GM21576 (cell line): ENCODE measurements around the gene PLEKHD1.

ENCODE experiments used
- ATAC-seq: cut with Tn5 transposase; IDR thresholded peaks from one replicate; pipeline ENCODE4 v1.9.1; 2021; ENCODE audit warnings: mild to moderate bottlenecking, moderate library complexity; ENCODE audit not compliant: unreplicated experiment

Gene PLEKHD1

DNA sequence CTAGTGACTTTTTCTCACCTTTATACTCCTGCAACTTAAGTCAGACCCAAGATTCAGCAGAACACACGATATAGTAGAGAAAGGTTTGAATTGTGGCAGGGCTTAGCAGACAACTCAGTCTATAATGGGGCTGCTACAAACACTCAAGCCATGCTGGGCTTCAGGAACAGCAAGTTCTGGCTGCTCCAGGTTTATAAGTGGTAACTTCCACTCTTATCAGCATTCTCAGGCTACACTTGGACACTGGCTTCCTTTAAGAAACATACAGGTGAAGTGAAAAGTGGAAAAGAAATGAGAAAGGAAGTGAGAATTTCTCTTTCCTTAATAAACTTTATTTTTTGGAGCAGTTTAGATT lies 21.7 kb downstream of the PLEKHD1 start:
- no peak for ATAC-seq

DNA sequence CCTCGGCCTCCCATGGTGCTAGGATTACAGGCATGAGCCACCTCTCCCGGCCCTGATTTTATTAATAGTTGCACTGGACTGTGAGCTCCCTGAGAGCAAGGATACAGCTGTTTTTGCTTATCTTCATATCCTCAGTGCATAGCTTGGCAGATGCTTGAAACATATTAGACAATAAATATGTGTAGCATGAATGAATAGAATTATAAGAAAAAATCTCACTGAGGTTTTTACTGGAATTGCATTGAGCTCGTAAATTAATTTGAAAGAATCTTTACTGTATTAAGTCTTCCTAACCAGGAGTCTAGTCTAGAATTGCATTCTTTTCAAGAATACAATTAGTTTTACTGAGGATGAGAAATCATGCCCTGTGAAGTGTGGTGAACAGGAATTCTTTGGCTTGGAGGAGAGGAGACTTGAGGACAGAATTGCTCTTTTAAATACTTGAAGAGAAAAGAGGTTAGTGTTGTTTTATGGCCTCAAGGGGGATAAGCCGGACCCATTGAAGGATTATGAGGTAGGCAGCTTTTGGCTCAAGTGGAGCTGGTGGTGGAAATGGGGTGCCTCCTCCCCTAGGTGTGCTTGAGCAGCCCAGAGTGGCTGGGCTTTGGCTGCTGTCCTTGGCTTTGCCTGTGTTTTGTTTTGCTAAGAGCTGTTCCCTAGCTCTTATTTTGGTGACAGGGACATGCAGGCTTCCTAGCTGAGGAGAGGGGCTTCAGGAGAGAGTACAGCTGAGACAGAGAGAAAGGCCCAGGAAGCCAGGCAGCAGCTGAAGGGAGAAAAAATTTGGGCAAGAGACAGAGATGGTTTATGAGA lies 34.0 kb downstream of the PLEKHD1 start:
- no peak for ATAC-seq

DNA sequence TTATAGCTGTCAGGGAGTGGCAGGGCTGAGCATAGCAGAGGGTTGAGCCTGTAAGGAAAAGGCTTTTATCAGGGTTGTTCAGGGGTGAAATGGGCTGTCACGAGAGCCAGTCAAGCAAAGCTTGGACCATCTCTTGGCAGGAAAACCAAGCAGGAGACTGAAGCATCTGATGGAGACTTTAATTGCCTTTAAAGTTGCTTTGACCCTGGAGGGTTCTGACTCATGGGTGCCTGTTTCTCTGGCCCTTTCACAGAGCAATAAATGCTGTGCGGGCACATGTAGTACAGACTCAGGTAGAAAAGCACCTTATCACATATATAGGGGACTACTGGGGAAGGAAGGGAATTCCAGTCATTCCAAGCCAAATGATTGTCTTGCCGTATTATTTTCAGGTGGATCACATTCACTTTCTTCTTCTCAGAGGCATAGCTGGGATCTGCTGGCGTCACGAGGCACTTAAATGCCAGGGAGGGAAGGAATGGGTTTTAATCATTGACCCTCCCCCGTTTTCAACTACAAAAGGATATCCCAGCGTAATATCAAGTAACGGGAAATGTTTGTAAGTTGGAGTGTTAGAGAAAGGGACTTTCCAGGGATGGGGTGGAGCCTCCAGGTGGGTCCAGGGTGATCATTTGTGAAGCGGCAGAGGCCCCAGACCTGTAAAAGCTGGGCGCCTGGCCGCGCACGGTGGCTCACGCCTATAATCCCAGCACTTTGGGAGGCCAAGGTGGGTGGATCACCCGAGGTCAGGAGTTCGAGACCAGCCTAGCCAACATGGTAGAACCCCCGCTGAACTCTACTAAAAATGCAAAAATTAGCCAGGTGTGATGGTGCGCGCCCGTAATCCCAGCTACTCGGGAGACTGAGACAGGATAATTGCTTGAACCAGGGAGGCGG lies 34.9 kb downstream of the PLEKHD1 start:
- no peak for ATAC-seq

DNA sequence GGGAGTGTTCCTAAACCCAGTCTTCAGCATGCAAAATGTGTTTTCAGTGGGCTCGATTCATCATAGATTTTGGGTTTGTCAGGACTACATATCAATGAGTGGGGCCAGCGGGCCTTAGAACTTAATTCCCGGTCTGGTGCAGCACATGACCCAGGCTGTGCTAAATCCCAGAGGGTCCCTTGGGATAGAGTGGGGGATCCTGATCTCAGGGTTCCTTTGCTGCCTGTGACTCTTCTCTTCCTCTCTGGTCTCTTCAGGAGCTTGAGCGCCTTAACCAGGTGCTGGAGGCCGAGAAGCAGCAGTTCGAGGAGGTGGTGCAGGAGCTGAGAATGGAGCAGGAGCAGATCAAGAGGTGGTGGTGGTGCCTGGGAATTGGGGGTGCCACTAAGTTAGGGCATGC lies 37.5 kb downstream of the PLEKHD1 start:
- no peak for ATAC-seq

DNA sequence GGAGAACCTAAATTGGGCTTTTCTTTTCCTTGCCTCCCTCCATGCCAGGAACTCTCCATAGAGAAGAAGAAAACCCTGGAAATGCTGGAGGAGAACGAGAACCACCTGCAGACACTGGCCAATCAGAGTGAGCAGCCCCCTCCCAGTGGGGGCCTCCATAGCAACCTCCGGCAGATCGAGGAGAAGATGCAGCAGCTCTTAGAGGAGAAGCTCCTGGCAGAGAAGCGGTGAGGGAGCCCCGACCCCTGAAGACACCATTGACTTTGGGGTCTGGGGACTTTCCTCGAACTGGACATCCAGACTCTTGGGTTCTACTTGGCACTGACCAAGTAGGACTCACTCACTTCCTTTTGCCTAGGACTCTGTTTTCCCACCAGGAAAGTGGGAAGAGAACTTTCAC lies 41.4 kb downstream of the PLEKHD1 start:
- ATAC-seq: no peak

DNA sequence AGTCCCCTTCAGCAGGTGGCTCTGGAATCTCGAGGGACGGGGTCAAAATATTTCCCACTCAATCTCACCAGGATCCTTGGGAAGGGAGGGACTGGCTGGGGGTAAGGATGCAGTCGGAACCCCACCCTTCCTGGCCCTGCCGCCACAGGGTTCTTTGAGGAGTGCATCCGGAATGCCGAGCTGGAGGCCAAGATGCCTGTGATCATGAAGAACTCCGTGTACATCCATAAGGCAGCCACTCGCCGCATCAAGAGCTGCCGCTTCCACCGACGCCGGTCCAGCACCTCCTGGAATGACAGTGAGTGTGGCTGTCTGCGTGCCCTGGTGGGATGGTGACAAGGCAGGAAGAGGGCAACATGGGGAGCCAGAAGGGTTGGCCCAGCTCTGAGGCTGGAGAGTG lies 43.1 kb downstream of the PLEKHD1 start:
- ATAC-seq: no peak

DNA sequence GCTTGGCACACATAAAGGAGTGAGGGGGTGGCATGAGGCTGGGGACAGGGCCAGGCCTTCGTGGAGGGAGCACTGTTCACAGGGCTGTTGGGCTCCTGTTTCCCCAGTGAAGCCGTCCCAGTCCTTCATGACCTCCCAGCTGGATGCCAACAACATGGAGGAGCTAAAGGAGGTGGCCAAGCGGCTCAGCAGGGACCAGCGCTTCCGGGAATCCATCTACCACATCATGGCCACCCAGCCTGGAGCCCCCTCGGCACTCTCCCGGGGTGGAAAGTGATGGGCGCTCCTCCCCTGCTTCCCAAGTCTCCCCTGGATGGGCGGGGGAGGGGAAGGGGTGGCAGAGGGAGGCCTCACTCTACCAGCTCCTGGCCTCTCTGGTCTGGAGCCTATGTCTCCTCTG lies 43.6 kb downstream of the PLEKHD1 start:
- no peak for ATAC-seq

DNA sequence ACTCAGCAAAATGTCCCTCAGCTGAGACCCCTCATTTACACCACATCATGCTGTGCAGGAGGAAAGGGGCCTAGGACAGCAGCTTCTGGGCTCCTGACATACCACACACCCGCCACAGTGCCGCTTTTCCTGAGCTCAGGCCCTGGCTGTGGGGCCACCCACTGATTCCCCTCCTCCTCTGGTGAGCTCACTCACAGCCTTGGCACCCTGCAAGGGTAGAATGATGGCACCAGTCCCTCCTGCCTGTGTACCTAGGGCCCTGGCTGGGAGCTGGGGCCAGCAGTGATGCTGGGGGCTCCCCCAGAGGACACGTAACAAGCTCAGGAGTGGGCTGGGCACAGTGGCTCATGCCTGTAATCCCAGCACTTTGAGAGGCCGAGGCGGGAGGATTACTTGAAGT lies 44.4 kb downstream of the PLEKHD1 start:
- ATAC-seq: no peak

DNA sequence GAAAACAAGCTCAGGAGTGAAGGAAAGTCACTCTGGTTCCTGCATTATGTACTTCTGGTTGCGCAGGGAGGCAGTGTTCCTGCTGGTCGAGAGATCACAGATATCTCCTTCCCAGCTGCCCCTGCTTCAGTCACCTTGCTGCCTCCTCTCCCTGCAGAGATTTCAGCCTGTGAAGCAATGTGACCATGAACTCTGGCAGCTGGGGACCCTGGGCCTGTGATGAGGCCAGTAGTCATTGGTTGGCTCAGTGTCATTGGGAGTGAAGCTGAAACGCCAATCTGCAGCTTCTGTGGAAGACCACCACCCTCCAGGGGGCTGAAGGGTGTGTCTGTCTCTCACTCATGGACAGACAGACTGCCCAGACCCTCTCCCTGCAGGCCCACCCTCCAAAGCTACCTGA lies 45.0 kb downstream of the PLEKHD1 start:
- no peak for ATAC-seq

DNA sequence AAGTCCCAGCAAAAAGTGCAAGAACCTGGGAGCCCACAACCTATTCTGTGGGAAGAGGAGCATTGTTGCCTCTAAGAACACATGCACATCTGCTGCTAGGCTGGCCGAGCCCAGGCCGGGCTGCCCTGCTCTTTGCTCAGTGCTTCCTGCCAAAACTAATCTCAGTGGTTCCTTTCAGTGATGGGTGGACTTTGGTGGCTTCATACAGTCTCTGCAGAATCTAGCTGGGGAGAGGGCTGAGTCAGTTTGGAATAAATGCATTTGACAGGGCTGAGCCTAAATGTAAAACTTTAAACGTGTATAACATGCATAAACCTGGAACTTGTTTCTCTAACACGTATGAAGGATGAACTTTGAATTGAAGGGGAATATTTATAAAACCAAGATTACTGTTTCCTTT lies 45.6 kb downstream of the PLEKHD1 start:
- ATAC-seq: no peak

DNA sequence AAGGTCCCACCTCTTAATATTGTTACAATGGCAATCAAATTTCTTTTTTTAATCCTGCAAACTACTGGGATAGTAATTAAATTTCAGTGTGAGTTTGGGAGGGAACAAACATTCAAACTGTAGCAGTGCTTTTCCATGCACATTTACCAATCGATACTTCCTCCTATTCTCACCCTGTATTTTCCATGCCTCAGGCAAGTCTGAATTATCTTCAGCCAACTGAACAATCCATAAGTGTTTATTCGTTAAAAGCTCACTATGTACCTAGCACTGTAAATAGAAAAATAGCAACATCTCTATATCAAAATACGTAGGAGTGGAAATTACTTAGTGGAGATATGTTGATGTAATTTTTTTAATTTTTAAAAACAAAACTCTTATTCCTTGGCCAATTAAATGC lies 46.6 kb downstream of the PLEKHD1 start:
- ATAC-seq: no peak

DNA sequence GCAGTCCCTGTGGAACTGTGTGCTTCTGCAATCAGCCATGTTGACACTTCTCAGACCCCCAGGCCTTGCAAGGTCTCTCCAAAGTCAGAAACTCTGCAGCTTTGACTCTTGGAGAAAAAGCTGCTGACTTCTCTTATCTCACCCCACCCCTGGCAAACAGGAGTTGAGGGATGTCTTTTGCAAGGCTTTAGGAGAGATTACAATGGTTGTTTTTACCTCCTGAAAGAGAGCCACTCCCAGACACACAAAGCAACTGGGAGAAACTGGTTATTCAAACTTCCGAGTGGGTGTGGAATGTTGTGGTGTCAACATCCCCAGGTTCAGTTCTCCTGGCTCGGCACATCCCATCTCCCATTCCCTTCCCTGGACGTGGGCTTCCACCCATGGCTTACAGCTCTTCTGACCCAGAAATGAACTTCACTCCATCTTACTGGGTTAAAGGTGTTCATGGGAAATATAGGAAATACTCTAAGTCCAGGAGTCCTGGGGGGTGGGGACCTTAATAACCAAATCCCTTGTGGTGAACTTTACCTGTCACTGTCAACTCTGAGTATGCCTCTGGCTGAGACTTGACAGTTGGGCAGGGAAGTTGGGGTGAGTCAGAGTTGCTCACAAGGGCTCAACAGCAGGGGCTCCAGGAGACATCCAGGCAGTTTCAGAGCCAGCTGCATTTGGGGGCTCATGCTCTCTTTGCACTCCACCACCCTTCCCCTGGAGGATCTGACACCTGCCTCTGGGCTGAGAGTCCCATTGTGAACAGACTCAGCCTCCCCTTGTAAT lies 48.2 kb downstream of the PLEKHD1 start:
- ATAC-seq: no peak

DNA sequence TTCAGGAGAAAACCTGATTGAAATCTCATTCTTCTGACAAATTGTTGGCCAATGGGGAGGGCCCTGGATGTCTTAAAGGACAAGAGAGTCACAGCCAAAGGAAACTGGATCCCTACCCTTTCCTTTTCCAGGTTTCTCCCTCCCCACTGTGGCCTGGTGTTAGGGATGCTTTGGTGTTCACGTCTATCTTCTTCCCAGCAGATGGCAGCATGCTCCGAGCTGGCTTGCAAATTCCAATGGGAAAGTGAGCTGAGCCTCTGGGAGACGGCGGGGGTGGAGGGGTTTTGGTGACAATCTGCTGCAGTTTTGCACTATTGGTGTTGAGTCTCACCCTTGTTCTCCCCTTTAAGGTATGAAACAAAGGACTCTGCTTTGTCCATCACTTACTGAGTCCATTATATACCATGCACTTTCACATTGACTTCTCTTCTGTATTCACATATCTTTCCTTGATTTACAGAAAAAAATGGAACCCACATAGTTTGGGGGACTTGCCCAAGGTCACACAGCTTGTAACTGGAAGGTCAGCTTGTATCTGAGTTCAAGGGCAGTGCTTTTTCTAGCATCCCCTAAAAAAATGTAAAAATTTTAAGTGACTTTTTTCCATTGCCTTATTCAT lies 50.8 kb downstream of the PLEKHD1 start:
- no peak for ATAC-seq

DNA sequence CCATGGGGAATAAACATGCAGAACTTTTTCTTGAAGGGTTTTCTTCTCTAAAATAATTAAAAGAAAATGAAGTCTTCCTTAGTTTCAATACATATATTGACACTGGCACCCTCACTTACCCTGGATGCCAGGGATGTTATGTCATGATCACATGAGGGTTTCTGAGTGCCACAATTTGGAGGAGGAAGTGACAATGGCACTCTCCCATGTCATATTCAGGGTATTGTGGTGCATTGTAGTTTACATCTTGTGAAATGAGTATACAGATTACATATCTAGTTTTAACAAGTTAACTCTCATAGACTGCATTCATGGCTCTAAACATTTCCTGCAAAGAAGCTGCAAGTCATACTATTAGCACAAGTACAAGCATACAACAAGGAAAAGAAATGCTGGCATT lies 52.4 kb downstream of the PLEKHD1 start:
- ATAC-seq: no peak

DNA sequence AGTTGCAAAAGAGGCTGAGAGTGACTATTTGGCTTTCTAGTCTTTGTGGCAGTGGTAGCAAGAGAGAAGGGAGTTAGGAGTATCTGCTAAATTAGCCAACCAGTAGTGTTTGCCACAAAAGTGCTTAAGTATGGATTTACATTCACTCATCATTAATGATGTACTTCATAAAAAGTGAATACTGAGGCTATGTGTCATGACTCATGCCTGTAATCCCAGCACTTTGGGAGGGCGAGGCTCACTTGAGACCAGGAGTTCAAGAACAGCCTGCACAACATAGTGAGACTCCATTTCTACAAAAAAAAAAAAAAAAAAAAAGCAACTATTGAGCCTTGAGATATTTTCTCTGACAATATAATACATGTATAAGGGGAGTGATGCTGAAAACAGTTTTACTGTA lies 53.4 kb downstream of the PLEKHD1 start:
- no peak for ATAC-seq

DNA sequence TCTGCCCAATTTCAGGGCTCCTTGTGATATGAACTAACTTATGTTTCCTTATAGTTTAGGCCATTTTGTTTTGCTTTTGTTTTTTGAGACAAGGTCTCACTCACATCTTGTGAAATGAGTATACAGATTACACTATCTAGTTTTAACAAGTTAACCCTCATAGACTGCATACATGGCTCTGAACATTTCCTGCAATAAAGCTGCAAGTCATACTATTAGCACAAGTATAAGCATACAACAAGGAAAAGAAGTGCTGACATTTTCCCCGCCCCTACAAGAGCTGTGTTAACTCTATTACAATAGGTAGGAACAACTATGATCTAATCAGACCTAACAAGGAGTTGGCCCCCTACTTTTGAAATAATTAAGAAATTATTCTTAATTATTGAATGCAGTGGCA lies 54.2 kb downstream of the PLEKHD1 start:
- ATAC-seq: no peak

DNA sequence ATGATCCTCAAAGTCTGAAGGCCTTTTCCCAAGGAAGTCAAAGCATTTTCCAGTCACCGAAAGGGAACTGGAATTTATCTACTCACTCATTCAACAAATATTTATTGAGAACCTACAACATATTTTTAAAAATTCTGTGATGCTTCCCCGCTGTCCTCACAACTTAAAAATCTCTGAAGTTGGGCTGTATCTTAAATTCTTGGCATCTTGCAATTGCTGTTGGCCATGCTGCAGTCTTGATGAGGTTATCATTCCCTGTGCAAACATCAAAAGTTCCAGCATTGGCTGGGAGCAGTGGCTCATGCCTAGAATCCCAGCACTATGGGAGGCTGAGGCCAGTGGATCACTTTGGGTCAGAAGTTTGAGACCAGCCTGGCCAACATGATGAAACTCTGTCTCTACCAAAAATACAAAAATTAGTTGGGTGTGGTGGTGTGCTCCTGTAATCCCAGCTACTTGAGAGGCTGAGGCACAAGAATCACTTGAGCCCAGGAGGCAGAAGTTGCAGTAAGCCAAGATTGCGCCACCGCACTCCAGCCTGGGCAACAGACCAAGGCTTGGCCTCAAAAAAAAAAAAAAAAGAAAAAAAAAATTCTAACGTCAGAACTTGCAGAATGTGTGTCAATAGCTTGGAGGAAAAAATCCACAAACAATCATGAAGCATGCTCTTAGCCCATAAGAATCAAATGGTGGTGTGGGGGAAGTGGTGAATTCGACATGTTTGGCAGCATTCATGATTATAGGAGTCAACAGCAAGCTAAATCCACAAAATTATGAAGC lies 55.3 kb downstream of the PLEKHD1 start:
- no peak for ATAC-seq

DNA sequence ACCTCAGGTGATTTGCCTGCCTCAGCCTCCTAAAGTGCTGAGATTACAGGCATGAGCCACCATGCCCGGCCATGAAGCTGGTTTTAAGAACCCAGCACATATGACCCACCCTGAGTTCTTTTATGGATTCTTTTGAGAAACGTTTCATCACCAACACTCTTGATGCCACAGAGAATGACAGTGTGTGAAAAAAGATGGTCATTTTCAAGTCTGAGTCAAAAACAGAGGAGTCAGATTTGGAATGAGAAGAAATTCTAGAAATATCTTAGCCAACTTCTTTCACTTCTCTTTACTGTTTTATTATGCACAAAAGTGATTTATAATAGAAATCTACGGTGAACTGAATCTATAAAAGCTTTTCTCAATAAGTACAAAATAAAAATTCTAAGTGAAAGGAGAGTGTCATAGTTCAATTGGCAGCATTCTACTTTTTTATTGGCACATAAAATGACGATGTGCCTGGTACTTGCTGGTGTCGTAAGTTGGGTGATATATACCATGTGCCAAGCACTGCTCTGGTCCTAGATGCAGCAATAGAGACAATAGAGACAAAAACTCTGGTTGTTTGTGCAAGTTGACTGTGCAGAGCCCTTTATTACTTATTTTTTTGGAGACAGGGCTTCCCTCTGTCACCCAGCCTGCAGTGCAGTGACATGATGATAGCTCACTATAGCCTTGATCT lies 56.3 kb downstream of the PLEKHD1 start:
- no peak for ATAC-seq

DNA sequence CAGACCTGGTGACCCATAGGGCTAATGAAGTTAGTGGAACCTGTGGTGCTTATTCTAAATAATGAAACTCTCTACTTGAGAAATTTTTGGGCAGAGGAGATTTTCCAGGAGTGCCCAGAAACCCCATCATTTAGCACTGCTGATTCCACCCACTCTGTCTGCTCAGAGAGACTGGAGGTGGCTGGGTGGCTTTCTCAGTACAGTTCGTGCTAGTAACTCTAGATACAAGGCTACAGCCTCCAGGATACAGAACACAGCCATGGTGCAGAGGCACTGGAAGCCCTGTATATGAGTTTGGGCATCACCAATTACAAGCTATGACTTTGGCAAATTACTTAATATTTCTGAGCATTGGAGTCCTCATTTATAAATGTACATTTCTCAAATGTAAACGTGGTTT lies 57.8 kb downstream of the PLEKHD1 start:
- no peak for ATAC-seq
